AG10803 (cell line): ENCODE results near the gene CHST2.

Experiments used
- DNase-seq: peaks from one replicate; pipeline ENCODE4 v3.0.0; 2010; ENCODE audit warnings: low read depth
- H3K4me3 ChIP-seq: 2 replicates; pipeline ENCODE4 v1.5.1; 2011; ENCODE audit warnings: mild to moderate bottlenecking, low read length, control low read depth
- TF ChIP-seq, protein P1 (sequence below): conservative IDR thresholded peaks from 2 replicates; pipeline ENCODE4 v1.5.1; 2011; ENCODE audit warnings: mild to moderate bottlenecking, low read length, control low read depth, inconsistent platforms

CHST2 gene

GRCh38 chr3:143090976-143091837 lies 28.4 kb upstream of the CHST2 start:
- DNase-seq, result no peak
- H3K4me3 ChIP-seq, result no peak overlapping the region
- TF ChIP-seq, protein P1, sequence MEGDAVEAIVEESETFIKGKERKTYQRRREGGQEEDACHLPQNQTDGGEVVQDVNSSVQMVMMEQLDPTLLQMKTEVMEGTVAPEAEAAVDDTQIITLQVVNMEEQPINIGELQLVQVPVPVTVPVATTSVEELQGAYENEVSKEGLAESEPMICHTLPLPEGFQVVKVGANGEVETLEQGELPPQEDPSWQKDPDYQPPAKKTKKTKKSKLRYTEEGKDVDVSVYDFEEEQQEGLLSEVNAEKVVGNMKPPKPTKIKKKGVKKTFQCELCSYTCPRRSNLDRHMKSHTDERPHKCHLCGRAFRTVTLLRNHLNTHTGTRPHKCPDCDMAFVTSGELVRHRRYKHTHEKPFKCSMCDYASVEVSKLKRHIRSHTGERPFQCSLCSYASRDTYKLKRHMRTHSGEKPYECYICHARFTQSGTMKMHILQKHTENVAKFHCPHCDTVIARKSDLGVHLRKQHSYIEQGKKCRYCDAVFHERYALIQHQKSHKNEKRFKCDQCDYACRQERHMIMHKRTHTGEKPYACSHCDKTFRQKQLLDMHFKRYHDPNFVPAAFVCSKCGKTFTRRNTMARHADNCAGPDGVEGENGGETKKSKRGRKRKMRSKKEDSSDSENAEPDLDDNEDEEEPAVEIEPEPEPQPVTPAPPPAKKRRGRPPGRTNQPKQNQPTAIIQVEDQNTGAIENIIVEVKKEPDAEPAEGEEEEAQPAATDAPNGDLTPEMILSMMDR, result no peak

DNA sequence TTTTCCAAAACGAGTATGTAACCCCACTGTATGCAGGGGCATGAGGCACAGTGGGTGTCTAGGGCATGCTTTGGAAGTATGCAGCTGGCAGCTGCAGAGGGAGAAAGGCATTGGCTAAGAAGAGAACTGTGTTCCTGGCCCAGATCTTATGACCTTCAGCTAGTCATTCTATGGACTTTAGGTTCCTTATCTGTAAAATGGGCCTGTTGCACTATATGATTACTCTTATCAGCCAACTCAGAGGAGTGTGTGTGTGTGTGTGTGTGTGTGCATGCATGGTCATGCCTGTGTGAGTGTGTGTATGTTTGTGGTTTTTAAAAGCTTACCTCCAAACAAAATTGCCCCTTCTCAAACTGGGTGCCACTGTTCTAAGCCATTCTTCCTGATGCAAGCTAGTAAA lies 27.4 kb upstream of the CHST2 start:
- TF ChIP-seq, protein P1, result no peak
- no peak overlapping the region for H3K4me3 ChIP-seq
- no peak for DNase-seq

GRCh38 chr3:143095813-143096212 lies 23.8 kb upstream of the CHST2 start:
- no peak for DNase-seq
- no peak overlapping the region for H3K4me3 ChIP-seq
- TF ChIP-seq, protein P1, result no peak

DNA sequence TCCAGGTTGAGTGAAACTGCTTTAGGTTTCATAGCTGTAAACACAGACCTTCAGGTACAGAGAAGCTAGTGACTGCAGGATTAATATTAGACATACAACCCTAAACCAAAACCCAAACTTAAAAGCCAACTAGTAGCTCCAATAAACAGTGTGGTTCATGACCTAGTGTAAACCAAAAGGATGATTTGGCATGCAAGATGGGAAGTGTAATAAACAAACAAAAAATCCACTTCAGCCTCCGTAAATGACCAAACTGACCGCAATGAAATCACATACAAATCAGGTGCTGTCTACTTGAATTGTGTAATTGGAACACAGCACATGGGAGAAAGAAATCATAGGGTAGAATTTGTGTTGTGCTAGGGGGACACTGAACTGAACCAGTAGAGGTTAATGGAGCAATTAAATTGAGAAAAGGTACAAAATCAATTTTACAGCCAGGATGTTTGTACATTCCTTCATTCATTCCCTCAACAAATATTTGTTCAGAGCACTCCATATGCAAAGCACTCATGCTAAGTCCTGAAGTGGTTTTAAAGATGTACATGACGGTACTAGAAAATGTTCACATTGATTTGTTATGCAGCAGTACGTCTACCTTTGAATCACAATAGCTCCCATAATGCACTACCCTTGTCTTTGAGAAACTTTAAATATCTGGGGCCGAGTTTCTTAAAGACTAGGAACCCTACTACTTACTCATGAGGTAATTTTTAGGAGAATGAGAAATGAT lies 21.4 kb upstream of the CHST2 start:
- TF ChIP-seq, protein P1, result no peak
- no peak overlapping the region for H3K4me3 ChIP-seq
- DNase-seq, result no peak

- DNase-seq, result no peak
- TF ChIP-seq, protein P1, result no peak
- H3K4me3 ChIP-seq, result no peak overlapping the region
These were observed 20.4 kb upstream of the CHST2 start for GRCh38 chr3:143099210-143099609.

DNA sequence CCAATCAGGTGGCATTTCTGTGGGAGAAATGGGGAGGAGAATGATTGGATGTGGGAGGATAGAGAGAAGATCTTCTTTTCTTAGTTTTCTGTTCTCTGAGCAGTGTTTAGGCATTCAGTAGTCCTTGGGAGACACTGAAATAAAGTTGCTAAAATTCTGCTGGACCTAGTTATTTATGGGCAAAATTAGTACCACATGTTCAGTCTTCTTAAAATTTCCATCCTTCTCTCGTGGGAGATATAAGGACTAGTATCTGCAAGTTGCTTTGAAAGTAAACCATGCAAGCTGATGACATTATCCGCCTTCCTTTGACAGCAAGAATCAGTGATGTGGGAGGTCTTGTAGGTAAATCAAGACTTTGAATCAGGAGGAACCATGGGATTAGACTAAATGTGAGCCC lies 19.9 kb upstream of the CHST2 start:
- DNase-seq, result no peak
- TF ChIP-seq, protein P1, result no peak
- H3K4me3 ChIP-seq, result no peak overlapping the region
